ENCODE results near the gene HSD11B1.

HSD11B1 gene

DNA sequence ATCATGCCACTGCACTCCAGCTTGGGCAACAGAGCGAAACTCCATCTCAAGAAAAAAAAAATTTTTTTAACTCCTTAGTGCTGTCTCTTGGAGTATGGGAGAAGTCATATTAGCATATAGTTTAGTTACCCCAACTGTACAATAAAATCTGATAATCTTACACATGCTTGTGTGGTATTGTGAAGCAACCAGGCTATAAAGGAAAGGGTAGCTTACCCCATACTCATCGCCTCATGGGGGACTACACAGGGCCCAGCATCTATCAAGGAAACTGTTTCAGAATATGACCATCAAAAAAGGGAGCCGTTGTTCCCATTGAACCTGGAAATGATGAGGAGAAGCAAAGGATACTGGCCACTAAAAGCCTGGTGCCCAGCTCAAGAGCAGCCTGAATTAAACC lies 48.2 kb downstream of the HSD11B1 start:
- H3K27me3 ChIP-seq (ENCODE audit: insufficient read depth, low read length) = no peaks in the 10 kb centered on the region
- H2BK12ac ChIP-seq (ENCODE audit: low read length) = no peak overlapping the region
- H3K27ac ChIP-seq (ENCODE audit: low read depth, low read length) = no peak overlapping the region
- H4K8ac ChIP-seq (ENCODE audit: low read depth, low read length) = no peak overlapping the region
- no peak overlapping the region for H4K12ac ChIP-seq (ENCODE audit: low read depth, low read length)
- H3K79me1 ChIP-seq (ENCODE audit: low read length) = peaks cover 2% of the 10 kb centered on the region
- no peak overlapping the region for H3K9ac ChIP-seq (ENCODE audit: low read length)
- H3K23ac ChIP-seq (ENCODE audit: low read length) = no peak overlapping the region
- no peak overlapping the region for H3K4ac ChIP-seq (ENCODE audit: low read depth, low read length)
- H3K18ac ChIP-seq (ENCODE audit: low read length) = no peak overlapping the region
- no peaks in the 10 kb centered on the region for H3K79me2 ChIP-seq (ENCODE audit: control insufficient read depth, insufficient read depth, low read length, poor library complexity)
- H3K36me3 ChIP-seq (ENCODE audit: control insufficient read depth in 1 of 2, insufficient read depth in 2 of 2, low read length in 2 of 2) = no peaks in the 10 kb centered on the region
- H2BK5ac ChIP-seq (ENCODE audit: low read depth, low read length, poor library complexity) = no peak overlapping the region
- no CpG with 5 or more reads among the region's 3 CpGs for WGBS (ENCODE audit: extremely low coverage, insufficient coverage, insufficient read length)
- peaks cover 3 to 4% of the 10 kb centered on the region in 2 experiments for H3K4me1 ChIP-seq (ENCODE audit: control insufficient read depth in 1 of 2, insufficient read depth in 2 of 2, low read length in 2 of 2)
- H2AK5ac ChIP-seq (ENCODE audit: low read length) = no peak overlapping the region
- no peak overlapping the region for H3K4me3 ChIP-seq (ENCODE audit: low read depth, low read length)
- H3K14ac ChIP-seq (ENCODE audit: low read length) = no peak overlapping the region
- H4K91ac ChIP-seq (ENCODE audit: low read depth, low read length) = no peak overlapping the region
- no peak overlapping the region for H2BK120ac ChIP-seq (ENCODE audit: insufficient read depth, low read length, poor library complexity)
- no peak for DNase-seq
- H2AFZ ChIP-seq (ENCODE audit: insufficient read depth, low read length, poor library complexity) = no peak overlapping the region
- H3K4me2 ChIP-seq (ENCODE audit: low read length) = no peak overlapping the region
- no peaks in the 10 kb centered on the region for H3K9me3 ChIP-seq (ENCODE audit: insufficient read depth, low read depth, low read length)

DNA sequence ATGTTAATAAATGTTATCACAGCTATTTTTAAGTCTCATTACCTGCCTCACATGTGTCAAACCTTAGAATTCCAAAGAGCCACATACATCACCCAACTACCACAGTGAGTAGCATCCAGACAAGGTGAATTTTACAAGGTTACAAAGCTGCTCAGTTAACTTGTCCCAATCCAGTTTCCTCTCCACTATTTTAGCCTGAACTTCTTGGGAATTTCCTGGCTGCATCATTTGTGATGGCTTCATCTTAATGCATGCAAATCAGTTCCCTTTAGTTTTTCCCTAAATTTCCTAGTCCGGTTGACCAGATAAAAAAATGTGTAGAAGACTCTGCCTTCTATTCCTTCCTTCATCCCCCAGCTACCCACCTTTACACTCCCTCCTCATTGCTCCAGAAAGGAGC lies 50.6 kb downstream of the HSD11B1 start:
- Histone ChIP-seq H3K79me2 (ENCODE audit: control insufficient read depth, insufficient read depth, low read length, poor library complexity) (no peaks in the 10 kb centered on the region), H2AFZ (ENCODE audit: insufficient read depth, low read length, poor library complexity) (no peak overlapping the region), H3K4me2 (ENCODE audit: low read length) (no peak overlapping the region), H3K4me3 (ENCODE audit: low read depth, low read length) (no peak overlapping the region), H3K4me1 (ENCODE audit: control insufficient read depth in 1 of 2, insufficient read depth in 2 of 2, low read length in 2 of 2) (no peaks in the 10 kb centered on the region), H3K27ac (ENCODE audit: low read depth, low read length) (no peak overlapping the region), H4K8ac (ENCODE audit: low read depth, low read length) (no peak overlapping the region), H3K18ac (ENCODE audit: low read length) (no peak overlapping the region), H3K9ac (ENCODE audit: low read length) (no peak overlapping the region), H3K4ac (ENCODE audit: low read depth, low read length) (no peak overlapping the region), H2AK5ac (ENCODE audit: low read length) (no peak overlapping the region), H3K36me3 (ENCODE audit: control insufficient read depth in 1 of 2, insufficient read depth in 2 of 2, low read length in 2 of 2) (no peaks in the 10 kb centered on the region), H4K91ac (ENCODE audit: low read depth, low read length) (no peak overlapping the region), H3K27me3 (ENCODE audit: insufficient read depth, low read length) (no peaks in the 10 kb centered on the region), H3K14ac (ENCODE audit: low read length) (no peak overlapping the region), H2BK5ac (ENCODE audit: low read depth, low read length, poor library complexity) (no peak overlapping the region), H2BK12ac (ENCODE audit: low read length) (no peak overlapping the region), H2BK120ac (ENCODE audit: insufficient read depth, low read length, poor library complexity) (no peak overlapping the region), H4K12ac (ENCODE audit: low read depth, low read length) (no peak overlapping the region), H3K79me1 (ENCODE audit: low read length) (no peaks in the 10 kb centered on the region), H3K23ac (ENCODE audit: low read length) (no peak overlapping the region), H3K9me3 (ENCODE audit: insufficient read depth, low read depth, low read length) (no peaks in the 10 kb centered on the region)
- WGBS (ENCODE audit: extremely low coverage, insufficient coverage, insufficient read length) = no CpG with 5 or more reads among the region's 1 CpG
- no peak for DNase-seq

DNA sequence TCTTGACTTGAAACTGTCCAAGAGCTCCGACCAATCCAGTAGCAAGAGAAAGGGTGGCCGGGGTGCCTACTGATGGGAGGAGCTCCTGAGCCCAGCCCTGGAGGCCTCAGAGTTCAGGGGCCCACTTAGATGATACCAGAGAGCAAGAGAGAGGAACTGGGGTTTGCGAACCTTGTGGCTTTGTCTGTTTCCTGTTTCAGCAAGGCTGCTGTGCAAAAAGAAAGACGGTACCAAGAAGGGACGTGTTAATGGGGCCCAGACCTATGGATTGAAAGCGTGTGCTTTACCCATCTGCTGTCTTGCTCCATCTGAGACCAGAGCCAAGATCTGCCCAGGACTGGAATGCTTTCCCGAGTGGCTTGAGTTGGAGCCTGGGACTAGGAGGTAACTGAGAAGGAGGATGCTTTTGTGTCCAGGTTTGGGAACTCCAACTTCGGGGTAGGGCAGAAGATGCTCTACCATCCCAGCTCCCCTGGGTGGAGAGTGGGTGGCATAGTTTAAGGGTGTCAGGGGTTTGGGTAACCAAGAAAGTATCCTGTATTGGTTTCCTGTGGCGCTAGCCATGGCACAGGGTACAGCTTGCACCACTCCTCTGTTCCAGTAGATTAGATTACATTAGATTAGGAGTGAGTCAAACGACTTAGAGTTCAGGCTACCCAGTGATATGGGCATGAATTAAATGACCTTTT lies 51.4 kb downstream of the HSD11B1 start, which contains the start of gene TRAF3IP3:
Gene TRAF3IP3 (plus strand): TSS at position 128 of the 689 bp plus-strand sequence. CDS start 3,987 bp downstream, outside the sequence.
- H2BK12ac ChIP-seq (ENCODE audit: low read length) = no peak within 1 kb of the TSS
- H3K4me1 ChIP-seq (ENCODE audit: control insufficient read depth in 1 of 2, insufficient read depth in 2 of 2, low read length in 2 of 2) = no peaks in the 10 kb centered on the region
- no peak within 1 kb of the TSS for H2BK120ac ChIP-seq (ENCODE audit: insufficient read depth, low read length, poor library complexity)
- no peak within 1 kb of the TSS for H4K12ac ChIP-seq (ENCODE audit: low read depth, low read length)
- H3K9me3 ChIP-seq (ENCODE audit: insufficient read depth, low read depth, low read length) = no peaks in the 10 kb centered on the region
- H3K4me2 ChIP-seq (ENCODE audit: low read length) = no peak within 1 kb of the TSS
- H4K8ac ChIP-seq (ENCODE audit: low read depth, low read length) = no peak within 1 kb of the TSS
- no peaks in the 10 kb centered on the region for H3K36me3 ChIP-seq (ENCODE audit: control insufficient read depth in 1 of 2, insufficient read depth in 2 of 2, low read length in 2 of 2)
- H2AK5ac ChIP-seq (ENCODE audit: low read length) = no peak within 1 kb of the TSS
- H3K9ac ChIP-seq (ENCODE audit: low read length) = no peak within 1 kb of the TSS
- WGBS (ENCODE audit: extremely low coverage, insufficient coverage, insufficient read length) = no CpG with 5 or more reads among the region's 10 CpGs
- H3K4me3 ChIP-seq (ENCODE audit: low read depth, low read length) = no peak within 1 kb of the TSS
- H4K91ac ChIP-seq (ENCODE audit: low read depth, low read length) = no peak within 1 kb of the TSS
- H2BK5ac ChIP-seq (ENCODE audit: low read depth, low read length, poor library complexity) = no peak within 1 kb of the TSS
- H3K4ac ChIP-seq (ENCODE audit: low read depth, low read length) = no peak within 1 kb of the TSS
- H3K79me2 ChIP-seq (ENCODE audit: control insufficient read depth, insufficient read depth, low read length, poor library complexity) = no peaks in the 10 kb centered on the region
- no peak within 1 kb of the TSS for H3K23ac ChIP-seq (ENCODE audit: low read length)
- no peak for DNase-seq
- no peak within 1 kb of the TSS for H2AFZ ChIP-seq (ENCODE audit: insufficient read depth, low read length, poor library complexity)
- no peaks in the 10 kb centered on the region for H3K79me1 ChIP-seq (ENCODE audit: low read length)
- H3K27me3 ChIP-seq (ENCODE audit: insufficient read depth, low read length) = no peaks in the 10 kb centered on the region
- H3K27ac ChIP-seq (ENCODE audit: low read depth, low read length) = no peak within 1 kb of the TSS
- H3K14ac ChIP-seq (ENCODE audit: low read length) = no peak within 1 kb of the TSS
- no peak within 1 kb of the TSS for H3K18ac ChIP-seq (ENCODE audit: low read length)

DNA sequence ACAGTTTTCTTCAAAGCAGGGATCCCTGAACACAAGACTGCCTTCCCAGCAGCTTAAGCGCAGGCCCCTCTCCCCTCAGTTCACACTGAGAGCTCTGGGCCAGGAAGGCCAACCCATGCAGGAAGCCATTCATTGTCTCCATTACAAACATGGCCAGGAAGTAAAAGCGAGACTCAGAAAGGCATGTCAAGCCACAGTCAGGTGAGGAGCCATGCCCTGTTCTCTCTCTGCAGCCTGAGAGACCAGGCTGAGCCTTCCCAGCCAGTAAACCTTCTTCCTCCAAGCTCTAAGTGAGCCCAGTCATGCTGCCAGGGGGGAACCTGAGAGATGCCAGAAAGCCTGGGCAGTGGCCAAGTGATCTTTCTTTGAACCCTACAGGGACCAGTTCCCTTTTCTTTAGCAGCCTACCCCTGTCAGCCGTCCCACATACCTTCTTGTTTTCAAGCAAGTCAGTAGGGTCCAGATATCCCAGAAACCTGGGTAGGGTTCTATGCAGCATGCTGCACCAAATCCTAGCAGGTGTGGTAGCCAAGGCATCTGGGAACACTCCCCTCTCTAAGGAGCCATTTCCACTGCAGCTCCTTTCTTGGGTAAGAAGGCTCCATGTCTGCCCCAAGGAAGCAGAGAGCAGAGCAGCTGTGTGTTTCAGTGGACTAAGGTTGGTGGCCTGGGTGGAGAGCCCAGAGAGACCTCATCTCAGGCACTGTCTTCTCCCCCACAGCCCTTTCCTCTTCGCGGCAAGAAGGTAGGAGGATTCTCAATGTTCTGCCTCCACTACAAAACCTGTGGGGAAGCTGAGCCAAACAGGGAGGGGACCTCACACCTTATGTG lies 52.2 kb downstream of the HSD11B1 start:
- Histone ChIP-seq H3K27me3 (ENCODE audit: insufficient read depth, low read length) (no peaks in the 10 kb centered on the region), H3K4me2 (ENCODE audit: low read length) (no peak overlapping the region), H3K79me1 (ENCODE audit: low read length) (no peaks in the 10 kb centered on the region), H3K14ac (ENCODE audit: low read length) (no peak overlapping the region), H4K91ac (ENCODE audit: low read depth, low read length) (no peak overlapping the region), H3K36me3 (ENCODE audit: control insufficient read depth in 1 of 2, insufficient read depth in 2 of 2, low read length in 2 of 2) (no peaks in the 10 kb centered on the region), H2BK5ac (ENCODE audit: low read depth, low read length, poor library complexity) (no peak overlapping the region), H2BK120ac (ENCODE audit: insufficient read depth, low read length, poor library complexity) (no peak overlapping the region), H3K23ac (ENCODE audit: low read length) (no peak overlapping the region), H3K4ac (ENCODE audit: low read depth, low read length) (no peak overlapping the region), H2AK5ac (ENCODE audit: low read length) (no peak overlapping the region), H2BK12ac (ENCODE audit: low read length) (no peak overlapping the region), H3K18ac (ENCODE audit: low read length) (no peak overlapping the region), H4K8ac (ENCODE audit: low read depth, low read length) (no peak overlapping the region), H3K27ac (ENCODE audit: low read depth, low read length) (no peak overlapping the region), H3K9me3 (ENCODE audit: insufficient read depth, low read depth, low read length) (no peaks in the 10 kb centered on the region), H3K9ac (ENCODE audit: low read length) (no peak overlapping the region), H2AFZ (ENCODE audit: insufficient read depth, low read length, poor library complexity) (no peak overlapping the region), H4K12ac (ENCODE audit: low read depth, low read length) (no peak overlapping the region), H3K79me2 (ENCODE audit: control insufficient read depth, insufficient read depth, low read length, poor library complexity) (no peaks in the 10 kb centered on the region), H3K4me3 (ENCODE audit: low read depth, low read length) (no peak overlapping the region), H3K4me1 (ENCODE audit: control insufficient read depth in 1 of 2, insufficient read depth in 2 of 2, low read length in 2 of 2) (no peaks in the 10 kb centered on the region)
- DNase-seq = no peak
- WGBS (ENCODE audit: extremely low coverage, insufficient coverage, insufficient read length) = no CpG with 5 or more reads among the region's 5 CpGs

All from trophoblast cell (in vitro differentiated cells and primary cell).